ENCODE data around the gene EIF4E2. TPM values are rescaled to one million over a fixed set of nuclear protein-coding genes. Genes with fewer than 3 reads are reported as not detected.

The EIF4E2 gene
- total and polyA plus RNA-seq, 2 of the 4 experiments (the other 2 are of a cell fraction) = 52.1 to 105 TPM

DNA sequence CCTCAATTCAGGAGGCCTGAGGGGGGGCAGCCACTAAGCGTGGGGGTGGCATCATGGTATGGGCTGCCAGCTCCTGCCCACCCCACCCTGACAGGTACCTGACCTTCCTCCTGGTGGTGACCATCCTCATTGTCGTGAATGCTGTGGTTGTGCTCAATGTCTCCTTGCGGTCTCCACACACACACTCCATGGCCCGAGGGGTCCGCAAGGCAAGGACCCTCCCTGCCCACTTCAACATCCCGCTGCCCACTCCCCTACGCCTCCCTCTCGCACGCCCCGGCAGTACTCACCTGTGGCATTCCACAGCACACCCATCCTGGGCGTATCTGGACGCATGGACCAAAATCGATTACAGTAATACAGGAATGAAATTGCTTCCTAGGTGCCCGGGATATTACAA lies 7.0 kb upstream of the EIF4E2 start:
- H2AK9ac ChIP-seq (replicated peaks; ENCODE audit: low read depth, low read length, poor library complexity) = no peak overlapping the region
- H3K27me3 ChIP-seq (ENCODE audit: control insufficient read depth, insufficient read depth, low read length) = peaks cover 9% of the 10 kb centered on the region
- ATAC-seq (ENCODE audit: low read depth) = no peak
- no peak overlapping the region for H3K4me3 ChIP-seq (ENCODE audit: insufficient read depth, low read depth, low read length)
- H4K20me1 ChIP-seq (ENCODE audit: insufficient read depth, low read length) = no peaks in the 10 kb centered on the region; the same call in 1 of the 2 replicates
- in situ Hi-C loops (cut with MboI; ENCODE audit: low sequenced_read_pairs) = no loop called here
- no peak overlapping the region for H2AFZ ChIP-seq (replicated peaks; ENCODE audit: low read length, poor library complexity)
- no peak overlapping the region for H2BK20ac ChIP-seq (ENCODE audit: low read depth, low read length)
- H3K18ac ChIP-seq (ENCODE audit: low read depth, low read length) = no peak overlapping the region
- no TSS peak for BruUV-seq (replicated peaks)
- H3K14ac ChIP-seq (replicated peaks; ENCODE audit: low read depth, low read length) = no peak overlapping the region
- DNase-seq = no peak
- intact Hi-C loops (cut with micrococcal nuclease) = no loop called here
- no peak overlapping the region for H4K91ac ChIP-seq (ENCODE audit: insufficient read depth, low read depth, low read length)
- H2BK15ac ChIP-seq (ENCODE audit: low read depth, low read length) = no peak overlapping the region
- no peak overlapping the region for H3K27ac ChIP-seq (ENCODE audit: insufficient read depth, low read length)
- H3K9me1 ChIP-seq (ENCODE audit: insufficient read depth, low read length) = peaks cover 7% of the 10 kb centered on the region; the same call in 1 of the 2 replicates
- no peak overlapping the region for H4K5ac ChIP-seq (ENCODE audit: low read depth, low read length)
- CTCF ChIA-PET = no interaction called here
- dilution Hi-C loops (cut with HindIII; ENCODE audit: low sequenced_read_pairs, unreplicated experiment) = no loop called here
- H3K4ac ChIP-seq (ENCODE audit: low read depth, low read length) = no peak overlapping the region
- H4K8ac ChIP-seq (ENCODE audit: low read depth in 2 of 2, low read length in 2 of 2) = no peak overlapping the region
- no peak overlapping the region for H3K4me2 ChIP-seq (ENCODE audit: low read depth, low read length)
- H3K9me3 ChIP-seq (ENCODE audit: control insufficient read depth, insufficient read depth, low read length) = no peaks in the 10 kb centered on the region
- H3K9ac ChIP-seq (ENCODE audit: low read depth, low read length) = no peak overlapping the region
- 97% methylated on average over 6 of the region's 14 CpGs; no CpG with 5 or more reads in 1 of the 2 experiments for WGBS, 2 experiments (ENCODE audit: extremely low coverage in 2 of 2, insufficient read length in 1 of 2)
- no peak overlapping the region for H3K56ac ChIP-seq (ENCODE audit: extremely low read depth, insufficient read depth, low read length)
- peaks cover 4% of the 10 kb centered on the region; the same call in 1 of the 2 replicates for H3K36me3 ChIP-seq (ENCODE audit: control insufficient read depth, insufficient read depth, low read length)
- H3K23ac ChIP-seq (ENCODE audit: low read depth, low read length) = no peak overlapping the region
- TF ChIP-seq RCOR1 (IDR thresholded peaks at IDR 0.05; ENCODE audit: insufficient replicate concordance, low read length) (no peak), NFE2L2 (IDR thresholded peaks at IDR 0.05; ENCODE audit: low read depth, low read length) (no peak), RFX5 (IDR thresholded peaks at IDR 0.05; ENCODE audit: low read depth, low read length) (no peak), CHD1 (IDR thresholded peaks at IDR 0.05; ENCODE audit: low read depth, low read length) (no peak), MAFK (IDR thresholded peaks at IDR 0.05; ENCODE audit: low read depth, low read length) (no peak)
- TF ChIP-seq, protein P1, sequence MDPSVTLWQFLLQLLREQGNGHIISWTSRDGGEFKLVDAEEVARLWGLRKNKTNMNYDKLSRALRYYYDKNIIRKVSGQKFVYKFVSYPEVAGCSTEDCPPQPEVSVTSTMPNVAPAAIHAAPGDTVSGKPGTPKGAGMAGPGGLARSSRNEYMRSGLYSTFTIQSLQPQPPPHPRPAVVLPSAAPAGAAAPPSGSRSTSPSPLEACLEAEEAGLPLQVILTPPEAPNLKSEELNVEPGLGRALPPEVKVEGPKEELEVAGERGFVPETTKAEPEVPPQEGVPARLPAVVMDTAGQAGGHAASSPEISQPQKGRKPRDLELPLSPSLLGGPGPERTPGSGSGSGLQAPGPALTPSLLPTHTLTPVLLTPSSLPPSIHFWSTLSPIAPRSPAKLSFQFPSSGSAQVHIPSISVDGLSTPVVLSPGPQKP (IDR thresholded peaks at IDR 0.05; ENCODE audit: borderline replicate concordance, low read depth, low read length) = no peak
- POLR2A ChIA-PET (ENCODE audit: unreplicated experiment) = no interaction called here
- H3K4me1 ChIP-seq (ENCODE audit: control insufficient read depth, insufficient read depth, low read length) = no peaks in the 10 kb centered on the region; the same call in 1 of the 2 replicates
- H2BK120ac ChIP-seq (ENCODE audit: low read depth, low read length) = no peak overlapping the region
- peaks cover 0 to 14% of the 10 kb centered on the region in 2 experiments; a peak in 2 of 4 replicates for H3K79me1 ChIP-seq (ENCODE audit: low read depth in 1 of 2, low read length in 2 of 2)
- H2AK5ac ChIP-seq (ENCODE audit: low read depth, low read length) = no peak overlapping the region
- no peak overlapping the region for H2BK5ac ChIP-seq (ENCODE audit: low read depth, low read length, poor library complexity, severe bottlenecking)

All from IMR-90 (cell line).